ENCODE data around the gene WASL. TPM values are rescaled to one million over a fixed set of nuclear protein-coding genes. Genes with fewer than 3 reads are reported as not detected.
A peak's percentile ranks its signal among the peaks of the same experiment; 100 is the strongest.
"Not testable (repeated sequence)": the region's sequence is repeated elsewhere in the genome, so short reads cannot be mapped to it uniquely, and the experiment has no call there.

Gene WASL
- total RNA-seq, result 14.9 and 32.5 TPM in 2 replicates

DNA sequence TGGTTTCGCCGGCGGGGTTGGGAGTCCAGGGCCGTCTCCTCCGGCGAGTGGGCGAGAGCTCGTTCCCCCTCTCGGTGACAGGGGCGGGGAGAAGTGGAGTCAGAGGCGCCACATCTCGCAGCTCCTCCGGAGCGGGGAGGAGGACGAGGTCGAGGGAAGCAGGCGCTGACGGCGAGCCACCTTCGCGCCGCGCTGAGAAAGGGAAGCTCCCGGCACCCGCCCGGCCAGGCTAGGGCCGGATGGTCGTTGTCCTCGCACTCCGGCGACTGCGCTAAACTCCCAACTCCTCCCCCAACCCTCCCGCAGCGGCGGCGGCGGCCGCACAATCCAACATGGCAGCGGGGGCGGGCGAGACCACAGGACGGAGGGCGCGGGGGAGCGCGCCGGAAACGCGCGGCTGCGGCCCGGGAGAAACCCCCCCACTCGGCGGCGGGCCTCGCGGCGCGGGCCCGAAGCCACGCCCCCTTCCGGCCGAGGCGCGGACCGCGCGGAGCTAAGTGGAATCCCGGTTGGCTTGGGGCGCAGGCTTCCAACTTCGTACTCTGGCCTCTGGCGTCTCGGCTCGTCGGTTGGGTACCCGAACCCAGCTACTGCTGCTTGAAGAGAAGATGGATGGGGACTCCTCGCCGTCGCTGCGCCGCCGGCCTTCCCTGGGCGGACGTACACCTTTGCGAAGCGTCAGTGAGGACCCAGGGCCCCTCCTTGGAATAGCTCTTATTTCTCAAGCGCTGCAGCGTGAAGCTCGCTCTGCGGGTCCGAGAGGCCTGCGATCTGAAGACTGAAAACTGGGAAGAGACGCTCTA is at the start of gene WASL:
TSS of gene WASL (minus strand) at position 270 of the 803 bp plus-strand sequence. CDS start at position 1, 269 bp downstream.
- DNase-seq (ENCODE audit: low read depth), result peak; percentile 56

GRCh38 chr7:123797673-123798531 is 49.1 kb upstream of the WASL start:
- peak; percentile 100 for DNase-seq (ENCODE audit: low read depth)

DNA sequence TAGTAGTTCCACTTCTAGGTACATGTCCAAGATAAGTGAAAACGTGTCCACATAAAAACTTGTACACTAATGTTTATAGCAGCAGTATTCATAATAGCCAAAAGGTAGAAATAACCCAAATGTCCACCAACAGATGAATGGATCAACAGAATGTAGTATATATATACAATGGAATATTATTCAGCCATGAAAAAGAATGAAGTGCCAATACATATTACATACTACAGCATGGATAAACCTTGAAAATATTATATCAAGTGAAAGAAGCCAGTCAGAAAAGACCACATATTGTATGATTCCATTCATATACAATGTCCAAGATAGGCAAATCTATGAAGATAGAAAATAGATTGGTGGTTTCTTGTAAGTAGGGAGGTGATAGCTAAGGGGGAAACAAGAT is 47.8 kb upstream of the WASL start:
- DNase-seq (ENCODE audit: low read depth), result no peak

GRCh38 chr7:123795917-123796316 is 47.1 kb upstream of the WASL start:
- no peak for DNase-seq (ENCODE audit: low read depth)

GRCh38 chr7:123795116-123795515 is 46.3 kb upstream of the WASL start:
- not testable (repeated sequence) for DNase-seq (ENCODE audit: low read depth)

GRCh38 chr7:123792547-123792946 is 43.7 kb upstream of the WASL start:
- no peak for DNase-seq (ENCODE audit: low read depth)

DNA sequence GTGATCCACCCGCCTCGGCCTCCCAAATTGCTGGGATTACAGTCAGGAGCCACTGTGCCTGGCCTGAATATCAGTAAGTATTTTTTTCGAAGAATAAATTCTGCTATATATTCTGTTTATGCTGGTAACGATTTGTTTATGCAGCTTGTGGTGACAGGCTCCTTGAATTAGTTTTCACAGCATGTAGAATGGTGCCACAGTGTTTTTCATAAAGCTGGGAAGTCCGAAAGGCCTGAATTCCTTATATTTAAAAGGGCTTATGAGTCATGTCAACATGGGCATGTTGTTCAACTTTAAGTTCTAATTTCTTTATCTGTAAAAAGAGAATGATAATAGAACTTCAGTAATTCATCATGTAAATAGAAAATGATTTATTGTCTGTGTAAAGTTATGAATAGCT is 42.2 kb upstream of the WASL start:
- no peak for DNase-seq (ENCODE audit: low read depth)

DNA sequence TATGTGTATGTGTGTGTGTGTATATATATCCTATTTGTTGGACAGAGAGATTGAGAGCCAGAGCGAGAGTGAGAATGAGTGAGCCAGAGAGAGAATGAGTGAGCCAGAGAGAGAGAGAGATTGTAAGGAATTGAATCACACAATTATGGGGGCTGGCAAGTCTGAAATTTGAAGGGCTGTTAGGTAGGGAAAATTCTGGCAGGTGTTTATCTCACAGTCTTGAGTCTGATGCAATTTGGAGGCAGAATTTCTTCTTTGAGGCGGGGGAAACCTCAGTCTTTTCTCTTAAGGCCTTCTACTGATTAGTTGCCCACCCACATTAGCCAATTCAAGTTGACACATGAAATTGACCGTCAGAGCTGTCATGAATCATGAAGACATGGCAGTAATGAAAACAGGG is 41.0 kb upstream of the WASL start:
- DNase-seq (ENCODE audit: low read depth), result no peak

GRCh38 chr7:123789206-123789784 is 40.5 kb upstream of the WASL start:
- no peak for DNase-seq (ENCODE audit: low read depth)

- no peak for DNase-seq (ENCODE audit: low read depth)
Observed at GRCh38 chr7:123788584-123788983, 39.8 kb upstream of the WASL start.

DNA sequence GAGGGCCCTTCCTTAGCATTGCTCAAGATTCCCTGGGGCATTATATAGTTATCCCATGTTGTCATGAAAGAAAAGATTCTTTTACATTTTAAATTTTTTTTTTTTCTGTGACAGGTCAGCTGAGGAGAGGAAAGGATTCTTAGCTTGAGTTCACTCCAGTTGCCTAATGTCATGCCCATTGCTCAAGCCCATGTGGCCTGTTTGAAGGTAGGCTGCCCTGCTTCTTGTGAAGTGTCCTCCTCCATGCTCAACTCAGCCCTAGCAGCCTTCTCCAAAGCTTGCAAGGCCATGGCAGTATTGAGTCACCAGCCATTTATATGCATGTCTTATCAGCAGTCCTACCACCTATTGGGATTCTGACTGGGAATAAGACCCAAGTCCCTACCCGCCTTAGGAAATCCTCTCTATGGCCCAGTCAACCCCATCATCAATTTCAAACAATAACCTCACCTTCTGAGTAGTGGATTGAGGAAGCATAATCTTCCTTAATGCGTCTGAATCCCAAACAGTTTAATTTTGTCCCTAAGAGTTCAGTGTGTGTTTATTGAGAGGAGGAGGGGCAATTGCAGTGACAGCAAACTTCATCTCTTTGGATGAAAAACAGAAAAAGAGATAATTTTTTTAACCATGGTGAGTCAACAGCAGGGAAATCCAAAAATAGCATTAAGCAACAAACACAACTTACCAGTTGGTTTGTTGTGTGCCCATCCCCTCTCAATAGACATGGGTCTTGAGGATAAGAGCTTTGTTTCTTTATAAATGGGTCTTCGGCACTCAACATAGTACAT is 38.6 kb upstream of the WASL start:
- no peak for DNase-seq (ENCODE audit: low read depth)

DNA sequence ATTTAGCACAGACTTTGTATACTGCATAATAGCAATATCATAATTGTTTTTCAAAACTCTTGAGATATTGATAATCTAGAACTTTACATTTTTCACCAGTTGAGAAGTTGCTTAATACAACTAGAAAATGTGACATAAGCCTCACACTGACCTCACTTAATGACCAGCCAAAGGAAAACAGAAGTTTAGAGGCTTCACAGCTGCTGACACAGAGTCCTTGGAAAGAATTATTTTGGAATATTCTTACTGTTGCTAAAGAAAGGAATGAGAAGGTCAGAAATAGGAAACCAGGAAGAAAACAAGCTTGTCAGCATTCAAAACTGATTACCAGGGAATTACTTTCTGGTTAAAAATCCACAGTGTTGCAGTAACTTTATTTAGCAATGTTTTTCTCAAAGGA is 35.5 kb upstream of the WASL start:
- DNase-seq (ENCODE audit: low read depth), result peak; percentile 33

- DNase-seq (ENCODE audit: low read depth), result no peak
Observed at GRCh38 chr7:123783820-123784219, 35.0 kb upstream of the WASL start.

- DNase-seq (ENCODE audit: low read depth), result no peak
Observed at GRCh38 chr7:123782071-123782798, 33.4 kb upstream of the WASL start.

DNA sequence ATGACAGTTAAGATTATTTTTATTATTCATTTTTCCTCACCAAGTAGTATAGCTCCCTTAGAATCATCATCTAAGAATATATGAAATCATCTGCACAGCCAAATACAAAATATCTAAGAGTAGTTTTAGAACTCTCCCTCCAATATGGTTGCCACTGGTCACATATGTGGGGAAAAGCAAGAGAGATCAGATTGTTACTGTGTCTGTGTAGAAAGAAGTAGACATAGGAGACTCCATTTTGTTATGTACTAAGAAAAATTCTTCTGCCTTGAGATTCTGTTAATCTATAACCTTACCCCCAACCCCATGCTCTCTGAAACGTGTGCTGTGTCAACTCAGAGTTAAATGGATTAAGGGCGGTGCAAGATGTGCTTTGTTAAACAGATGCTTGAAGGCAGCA is 31.7 kb upstream of the WASL start:
- not testable (repeated sequence) for DNase-seq (ENCODE audit: low read depth)

- DNase-seq (ENCODE audit: low read depth), result no peak
Observed at GRCh38 chr7:123774496-123774895, 25.7 kb upstream of the WASL start.

GRCh38 chr7:123773481-123773880 is 24.7 kb upstream of the WASL start:
- no peak for DNase-seq (ENCODE audit: low read depth)

- DNase-seq (ENCODE audit: low read depth), result no peak
Observed at GRCh38 chr7:123772652-123773051, 23.8 kb upstream of the WASL start.

GRCh38 chr7:123771846-123772245 is 23.0 kb upstream of the WASL start:
- no peak for DNase-seq (ENCODE audit: low read depth)

- no peak for DNase-seq (ENCODE audit: low read depth)
Observed at GRCh38 chr7:123771256-123771655, 22.5 kb upstream of the WASL start.

GRCh38 chr7:123770378-123770777 is 21.6 kb upstream of the WASL start:
- peak; percentile 94 for DNase-seq (ENCODE audit: low read depth)

Data from renal cortical epithelial cell (primary cell).